ENCODE results near the gene MCC.
A peak's percentile ranks its signal among the peaks of the same experiment; 100 is the strongest.

The MCC gene

DNA sequence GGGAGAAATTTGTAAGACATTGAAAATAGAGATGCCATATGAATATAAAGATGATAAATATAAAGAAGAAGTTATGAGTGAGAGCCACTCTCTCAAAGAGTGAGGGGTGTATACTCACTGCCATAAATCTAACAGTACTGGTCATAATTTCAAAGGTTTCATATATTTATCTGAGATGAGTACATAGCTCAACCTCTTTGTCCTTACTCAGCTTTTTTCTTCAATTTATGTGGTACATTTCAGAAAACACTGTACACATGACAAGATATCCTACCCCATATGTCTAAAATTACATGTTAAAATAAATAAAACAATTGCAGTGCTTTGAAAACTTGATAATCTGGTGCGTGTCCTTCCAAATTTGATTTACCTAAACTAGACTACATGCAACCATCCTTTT, 5.2 kb upstream of the MCC start:
- H3K4me3 ChIP-seq (ENCODE audit: low read length): no peak overlapping the region
- DNase-seq (ENCODE audit: low read depth): no peak
- TF ChIP-seq CTCF (conservative IDR thresholded peaks at IDR 0.05; ENCODE audit: low read length): no peak

DNA sequence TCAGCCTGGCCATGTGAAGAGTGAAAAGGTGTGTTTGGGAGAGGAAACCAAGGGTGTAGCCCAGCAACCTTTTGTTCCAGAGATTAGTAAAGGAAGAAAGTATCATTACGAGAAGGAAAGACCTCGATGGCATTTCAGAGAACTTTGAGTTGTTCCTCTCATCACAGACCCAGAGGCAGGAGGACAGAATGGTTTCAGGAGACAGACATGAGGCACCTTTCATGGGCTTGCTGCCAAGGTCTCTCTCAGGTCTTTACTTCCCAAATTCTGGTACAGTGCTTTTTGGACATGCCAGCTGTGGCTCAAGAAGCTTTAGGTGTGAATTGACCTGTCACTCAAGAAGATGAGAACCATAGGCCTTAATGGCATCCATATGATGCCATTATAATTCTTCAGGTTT, 2.8 kb upstream of the MCC start:
- no peak for TF ChIP-seq CTCF (conservative IDR thresholded peaks at IDR 0.05; ENCODE audit: low read length)
- no peak for DNase-seq (ENCODE audit: low read depth)
- no peak overlapping the region for H3K4me3 ChIP-seq (ENCODE audit: low read length)

GRCh38 chr5:113490317-113490716, 2.1 kb upstream of the MCC start:
- no peak overlapping the region for H3K4me3 ChIP-seq (ENCODE audit: low read length)
- no peak for TF ChIP-seq CTCF (conservative IDR thresholded peaks at IDR 0.05; ENCODE audit: low read length)
- DNase-seq (ENCODE audit: low read depth): no peak

DNA sequence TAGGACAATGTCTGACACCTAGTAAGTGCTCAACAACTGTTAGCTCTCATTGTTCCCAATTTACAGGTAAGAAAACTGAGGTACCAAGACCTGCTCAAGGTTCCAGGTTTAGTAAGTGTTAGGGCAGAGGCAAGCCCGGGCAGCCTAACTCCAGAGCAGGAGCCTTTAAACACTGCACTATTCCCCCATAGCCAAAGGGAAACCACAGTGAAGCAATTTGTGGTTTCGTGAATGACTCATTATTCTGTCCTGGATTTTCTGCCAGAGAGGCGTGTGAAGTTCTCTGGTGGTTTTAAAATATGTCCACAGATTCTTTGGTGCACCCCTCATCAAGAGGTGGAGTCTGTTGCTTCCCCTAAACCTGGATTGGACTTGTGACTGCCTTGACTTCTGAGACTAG, 1.0 kb upstream of the MCC start:
- DNase-seq (ENCODE audit: low read depth): peak; percentile 98
- no peak for TF ChIP-seq CTCF (conservative IDR thresholded peaks at IDR 0.05; ENCODE audit: low read length)
- no peak overlapping the region for H3K4me3 ChIP-seq (ENCODE audit: low read length)

DNA sequence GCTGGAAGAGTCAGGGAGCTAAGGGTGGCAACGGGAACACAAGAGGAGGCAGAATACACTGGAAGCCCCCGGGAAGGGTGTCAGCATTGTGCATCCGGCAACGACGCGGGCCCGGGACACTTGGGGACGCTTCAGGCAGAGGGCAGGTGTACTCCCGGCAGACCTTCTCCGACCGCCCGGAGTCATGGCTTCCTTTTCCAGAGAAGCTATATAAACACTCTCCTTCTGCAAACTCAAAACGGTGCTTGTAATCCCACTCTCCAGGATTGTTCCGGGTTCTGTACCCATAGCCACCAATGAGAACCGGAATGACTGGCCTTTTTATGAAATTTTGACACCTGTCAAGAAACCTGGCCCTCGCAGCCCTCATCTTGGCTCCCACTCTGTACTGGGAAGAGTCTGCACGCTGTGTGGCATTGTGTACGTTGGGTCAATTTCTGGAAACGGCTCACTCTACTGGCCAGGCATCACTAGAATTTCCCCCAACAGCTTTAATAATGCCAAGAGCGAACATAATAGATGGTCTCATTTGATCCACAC, 462 bp upstream of the MCC start:
- no peak for DNase-seq (ENCODE audit: low read depth)
- TF ChIP-seq CTCF (conservative IDR thresholded peaks at IDR 0.05; ENCODE audit: low read length): no peak
- peak overlapping the region; percentile 86 for H3K4me3 ChIP-seq (ENCODE audit: low read length)

- H3K4me3 ChIP-seq (ENCODE audit: low read length): peak overlapping the region; percentile 86
- peak; percentile 11 for DNase-seq (ENCODE audit: low read depth)
These were observed 855 bp downstream of the MCC start for GRCh38 chr5:113487416-113487780.

More at GRCh38 chr5:113487416-113487780, 855 bp downstream of the MCC start:
- TF ChIP-seq CTCF (conservative IDR thresholded peaks at IDR 0.05; ENCODE audit: low read length): 0 out of 2 replicates have a peak, but pooled peaks have one; percentile 16

All from AG10803 (cell line).